Loucy (cell line): Measurements from ENCODE around the gene RUSF1.
A peak's percentile ranks its signal among the peaks of the same experiment; 100 is the strongest.

Experiments used
- H2AFZ ChIP-seq: fragments of 200-600 bp; sonication (generic); 2 replicates; pipeline ENCODE4 v1.6.0; 2016; ENCODE audit warnings: antibody characterized with exemption, mild to moderate bottlenecking, low read length, moderate library complexity
- H3F3A ChIP-seq: fragments of 200-600 bp; 2 replicates; pipeline ENCODE4 v1.6.0; 2016; ENCODE audit warnings: antibody characterized with exemption, low read depth, mild to moderate bottlenecking
- H3K27me3 ChIP-seq: fragments of 200-600 bp; sonication (generic); 2 replicates; pipeline ENCODE4 v1.6.1; 2014; ENCODE audit warnings: low read length, mild to moderate bottlenecking; ENCODE audit not compliant: insufficient read depth, poor library complexity, severe bottlenecking
- H3K36me3 ChIP-seq: fragments of 200-600 bp; sonication (generic); 2 replicates; pipeline ENCODE4 v1.6.1; 2016; ENCODE audit warnings: low read length; ENCODE audit not compliant: insufficient read depth
- H3K4me1 ChIP-seq: fragments of 200-600 bp; sonication (generic); 2 replicates; pipeline ENCODE4 v1.5.1; 2014; ENCODE audit warnings: low read length, mild to moderate bottlenecking; ENCODE audit not compliant: insufficient read depth, poor library complexity, severe bottlenecking
- H3K4me2 ChIP-seq: fragments of 200-600 bp; sonication (generic); 2 replicates; pipeline ENCODE4 v1.6.0; 2014; ENCODE audit warnings: antibody characterized with exemption, low read length, low read depth, mild to moderate bottlenecking; ENCODE audit not compliant: poor library complexity, severe bottlenecking
- H3K4me3 ChIP-seq: fragments of 200-600 bp; sonication (generic); 2 replicates; pipeline ENCODE4 v1.5.1; 2014; ENCODE audit warnings: low read length, mild to moderate bottlenecking, mixed read lengths; ENCODE audit not compliant: poor library complexity, severe bottlenecking
- H3K79me2 ChIP-seq: fragments of 200-600 bp; sonication (generic); 2 replicates; pipeline ENCODE4 v1.6.1; 2014; ENCODE audit warnings: low read length; ENCODE audit not compliant: insufficient read depth
- H3K9ac ChIP-seq: fragments of 200-600 bp; sonication (generic); 2 replicates; pipeline ENCODE4 v1.6.0; 2014; ENCODE audit warnings: mild to moderate bottlenecking, low read depth, low read length, moderate library complexity; ENCODE audit not compliant: poor library complexity, severe bottlenecking
- H3K9me2 ChIP-seq: fragments of 200-600 bp; sonication (generic); replicated peaks from 2 replicates; pipeline ENCODE4 v1.6.1; 2016; ENCODE audit warnings: low read depth, low read length, mixed read lengths
- H3K9me3 ChIP-seq: fragments of 200-600 bp; sonication (generic); 2 replicates; pipeline ENCODE4 v1.6.1; 2014; ENCODE audit warnings: mild to moderate bottlenecking, antibody characterized with exemption, low read length, low read depth; ENCODE audit not compliant: insufficient read depth
- H4K20me1 ChIP-seq: fragments of 200-600 bp; sonication (generic); 2 replicates; pipeline ENCODE4 v1.6.0; 2014; ENCODE audit warnings: antibody characterized with exemption, low read length, mild to moderate bottlenecking; ENCODE audit not compliant: insufficient read depth, poor library complexity, severe bottlenecking
- EZH2phosphoT487 ChIP-seq: fragments of 200-600 bp; IDR thresholded peaks from 2 replicates; pipeline ENCODE4 v1.6.1; 2018; ENCODE audit warnings: antibody characterized with exemption, mild to moderate bottlenecking, moderate library complexity, borderline replicate concordance
- TF ChIP-seq, protein P1 (sequence below): fragments of 200-600 bp; sonication (generic); conservative IDR thresholded peaks from 2 replicates; pipeline ENCODE4 v1.5.1; 2014; ENCODE audit warnings: mild to moderate bottlenecking, antibody characterized with exemption, low read length

The RUSF1 gene

DNA sequence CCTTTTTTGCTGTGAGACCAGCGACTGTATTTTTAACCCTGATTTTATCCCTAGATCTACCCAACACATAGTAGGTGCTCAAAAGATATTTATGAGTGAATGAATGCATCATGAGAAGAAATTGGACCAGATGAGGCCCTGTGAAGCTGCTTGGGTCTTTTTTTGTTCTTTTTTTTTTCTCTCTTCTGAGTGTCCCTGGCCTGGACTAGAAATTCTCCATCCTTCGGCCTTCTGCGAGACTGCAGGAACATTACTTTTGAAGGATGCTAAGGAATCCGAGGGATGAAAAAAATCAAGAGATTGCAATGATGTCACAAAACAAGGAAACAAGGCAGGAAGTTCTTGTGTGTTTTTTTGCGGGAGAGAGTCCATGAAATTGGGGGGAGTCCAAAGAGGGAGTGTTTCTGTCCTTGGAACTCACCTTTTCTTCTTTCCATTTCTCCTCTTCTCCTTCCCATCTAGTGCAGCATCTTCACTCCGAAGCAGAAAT is 560 bp upstream of the RUSF1 start:
- H3F3A ChIP-seq = peaks cover 13% of the 10 kb centered on the region
- H3K9ac ChIP-seq = peak overlapping the region; percentile 99
- no peak for TF ChIP-seq EZH2phosphoT487
- TF ChIP-seq, protein P1, sequence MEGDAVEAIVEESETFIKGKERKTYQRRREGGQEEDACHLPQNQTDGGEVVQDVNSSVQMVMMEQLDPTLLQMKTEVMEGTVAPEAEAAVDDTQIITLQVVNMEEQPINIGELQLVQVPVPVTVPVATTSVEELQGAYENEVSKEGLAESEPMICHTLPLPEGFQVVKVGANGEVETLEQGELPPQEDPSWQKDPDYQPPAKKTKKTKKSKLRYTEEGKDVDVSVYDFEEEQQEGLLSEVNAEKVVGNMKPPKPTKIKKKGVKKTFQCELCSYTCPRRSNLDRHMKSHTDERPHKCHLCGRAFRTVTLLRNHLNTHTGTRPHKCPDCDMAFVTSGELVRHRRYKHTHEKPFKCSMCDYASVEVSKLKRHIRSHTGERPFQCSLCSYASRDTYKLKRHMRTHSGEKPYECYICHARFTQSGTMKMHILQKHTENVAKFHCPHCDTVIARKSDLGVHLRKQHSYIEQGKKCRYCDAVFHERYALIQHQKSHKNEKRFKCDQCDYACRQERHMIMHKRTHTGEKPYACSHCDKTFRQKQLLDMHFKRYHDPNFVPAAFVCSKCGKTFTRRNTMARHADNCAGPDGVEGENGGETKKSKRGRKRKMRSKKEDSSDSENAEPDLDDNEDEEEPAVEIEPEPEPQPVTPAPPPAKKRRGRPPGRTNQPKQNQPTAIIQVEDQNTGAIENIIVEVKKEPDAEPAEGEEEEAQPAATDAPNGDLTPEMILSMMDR = no peak
- peaks cover 5% of the 10 kb centered on the region for H3K27me3 ChIP-seq
- H3K36me3 ChIP-seq = no peaks in the 10 kb centered on the region
- H3K79me2 ChIP-seq = peaks cover 42% of the 10 kb centered on the region
- H3K4me2 ChIP-seq = peak overlapping the region; percentile 98
- peaks cover 57% of the 10 kb centered on the region for H3K4me1 ChIP-seq
- peak overlapping the region; percentile 66 for H2AFZ ChIP-seq
- peak overlapping the region; percentile 98 for H3K4me3 ChIP-seq
- H3K9me2 ChIP-seq = no peaks in the 10 kb centered on the region
- peaks cover 4% of the 10 kb centered on the region; the same call in 1 of the 2 replicates for H3K9me3 ChIP-seq
- H4K20me1 ChIP-seq = peaks cover 10% of the 10 kb centered on the region

DNA sequence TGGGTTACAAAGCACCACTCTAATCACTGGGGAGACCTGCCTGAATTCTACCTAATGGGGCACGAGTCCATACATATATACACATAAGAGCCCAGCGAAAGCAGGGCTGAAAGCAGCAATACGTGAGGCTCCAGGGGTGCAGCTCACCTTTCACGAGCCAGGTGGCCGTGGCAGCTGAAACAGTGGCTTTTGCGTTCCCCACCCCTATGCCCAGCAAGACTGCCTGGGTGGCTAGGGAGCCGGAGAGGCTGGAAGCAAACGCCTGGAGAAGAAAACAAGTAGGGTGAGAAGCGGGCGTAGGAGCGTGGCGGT is 618 bp downstream of the RUSF1 start:
- Histone ChIP-seq H3K4me2 (peak overlapping the region; percentile 98), H3K4me1 (peaks cover 53% of the 10 kb centered on the region), H3K9ac (peak overlapping the region; percentile 99), H3K27me3 (peaks cover 5% of the 10 kb centered on the region), H4K20me1 (peaks cover 10% of the 10 kb centered on the region), H3K4me3 (peak overlapping the region; percentile 98), H3F3A (peaks cover 10% of the 10 kb centered on the region), H3K9me3 (peaks cover 2% of the 10 kb centered on the region; the same call in 1 of the 2 replicates), H2AFZ (peak overlapping the region; percentile 66; the same call in 1 of the 2 replicates), H3K79me2 (peaks cover 42% of the 10 kb centered on the region), H3K9me2 (no peaks in the 10 kb centered on the region), H3K36me3 (no peaks in the 10 kb centered on the region)
- TF ChIP-seq EZH2phosphoT487 = no peak
- TF ChIP-seq, protein P1 = no peak

GRCh38 chr16:31505483-31505882 is 2.7 kb downstream of the RUSF1 start:
- Histone ChIP-seq H3K9ac (peak overlapping the region; percentile 99), H3K4me2 (peak overlapping the region; percentile 98), H3K9me3 (no peaks in the 10 kb centered on the region), H3K9me2 (no peaks in the 10 kb centered on the region), H3K36me3 (no peaks in the 10 kb centered on the region), H4K20me1 (peaks cover 10% of the 10 kb centered on the region), H3K4me3 (peak overlapping the region; percentile 98), H3K4me1 (peaks cover 51% of the 10 kb centered on the region), H3K79me2 (peaks cover 44% of the 10 kb centered on the region), H3F3A (peaks cover 10% of the 10 kb centered on the region), H2AFZ (no peak overlapping the region), H3K27me3 (peaks cover 5% of the 10 kb centered on the region)
- TF ChIP-seq EZH2phosphoT487 = no peak
- TF ChIP-seq, protein P1 = no peak
